GM12892 (cell line): ENCODE results near the gene PDGFRB.

Experiments
- POLR2A ChIP-seq: IDR thresholded peaks from 2 replicates; pipeline ENCODE4 v1.6.1; 2011; ENCODE audit warnings: low read depth, low read length, control low read depth
- POLR2AphosphoS5 ChIP-seq: IDR thresholded peaks from 2 replicates; pipeline ENCODE4 v1.6.1; 2011; ENCODE audit warnings: low read depth, low read length, control low read depth
- TAF1 ChIP-seq: IDR thresholded peaks from 2 replicates; pipeline ENCODE4 v1.6.1; 2011; ENCODE audit warnings: low read depth, mild to moderate bottlenecking, control low read depth, low read length, borderline replicate concordance

DNA sequence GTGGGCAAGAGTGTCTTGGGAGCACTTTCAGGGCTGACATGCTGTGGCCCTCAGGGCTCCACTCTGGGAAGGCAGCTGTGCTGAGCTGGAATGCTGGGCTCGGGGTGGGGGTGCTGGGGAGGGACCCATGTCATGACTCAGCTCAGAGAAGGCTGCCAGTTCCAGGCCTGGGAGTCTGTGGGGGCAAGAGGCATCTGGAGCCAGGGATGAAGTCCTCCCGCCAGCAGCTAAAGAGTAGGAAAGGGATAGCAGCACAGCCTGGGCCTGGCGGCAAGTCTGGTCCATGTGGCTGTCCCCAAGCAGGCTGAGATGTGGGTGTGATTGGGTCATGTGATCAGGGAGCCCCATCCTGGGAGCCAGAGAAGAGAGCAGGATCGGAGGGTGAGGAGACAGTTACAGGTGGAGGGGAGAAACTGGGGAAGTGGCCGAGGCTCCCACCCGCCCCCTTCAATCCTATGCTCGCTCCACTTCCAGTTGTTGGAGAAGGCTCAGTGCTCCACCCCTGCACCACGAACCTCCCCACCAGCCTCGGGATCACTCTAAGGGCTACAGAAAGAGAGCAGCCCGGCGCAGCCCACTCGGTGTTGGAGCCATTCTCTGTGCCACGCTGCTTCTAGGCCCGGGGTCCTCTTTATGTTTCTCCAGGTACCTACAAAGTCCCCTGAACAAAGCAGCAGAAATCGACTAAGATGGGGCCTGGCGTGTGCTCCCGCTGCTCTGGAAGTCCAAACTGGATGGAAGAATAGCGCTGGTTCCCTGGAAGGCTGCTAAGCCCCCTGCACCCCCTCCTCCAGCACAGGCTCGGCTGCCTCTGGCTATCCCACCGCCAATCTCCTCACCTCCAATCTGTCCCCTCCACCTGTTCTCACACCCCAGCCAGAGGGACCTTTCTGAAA is 12.0 kb downstream of the PDGFRB start:
- TF ChIP-seq POLR2AphosphoS5 (no peak), POLR2A (no peak), TAF1 (no peak)
